ENCODE measurements around the gene RASSF1. TPM values are rescaled to one million over a fixed set of nuclear protein-coding genes. Genes with fewer than 3 reads are reported as not detected.
A peak's percentile ranks its signal among the peaks of the same experiment; 100 is the strongest.

Gene RASSF1
- total and polyA plus RNA-seq, 2 donors (not counting 3 experiments of a cell fraction or from before 2014, with no cell fraction given) = 31.9 to 59.7 TPM

GRCh38 chr3:50303013-50303815, 37.4 kb downstream of the RASSF1 start, which contains the start of gene HYAL1:
HYAL1 (minus strand) TSS chr3:50303574; CDS start chr3:50302956, 618 bp downstream.
- no peaks in the 10 kb centered on the region for H4K20me1 ChIP-seq (replicated peaks; ENCODE audit: control insufficient read depth, extremely low read depth, insufficient read depth, low read length)
- POLR2A ChIA-PET = no interaction called here
- no peaks in the 10 kb centered on the region for H3K36me3 ChIP-seq (ENCODE audit: control insufficient read depth in 2 of 2, extremely low read depth in 1 of 2, insufficient read depth in 2 of 2, low read length in 2 of 2)
- BruUV-seq (replicated peaks) = no TSS peak
- dilution Hi-C loops (cut with MboI; ENCODE audit: extremely low pct_ligation_motif_present, low sequenced_read_pairs) (no loop called here), intact Hi-C loops (cut with micrococcal nuclease) (no loop called here)
- no peak within 1 kb of the TSS for H3K4me3 ChIP-seq (replicated peaks in 1 of 3; ENCODE audit: insufficient read depth in 1 of 3, low read depth in 1 of 3, low read length in 3 of 3)
- TF ChIP-seq POLR2AphosphoS5 (IDR thresholded peaks at IDR 0.05; ENCODE audit: insufficient read depth, low read depth, low read length) (peak; percentile 25), MYC (IDR thresholded peaks at IDR 0.05; ENCODE audit: low read depth, low read length) (no peak), CTCF (IDR thresholded peaks at IDR 0.05; ENCODE audit: extremely low read depth in 1 of 2, insufficient read depth in 1 of 2, low read depth in 1 of 2, low read length in 2 of 2) (peak in 1 of 2 donors; percentile 10), POLR2A (IDR thresholded peaks at IDR 0.05; ENCODE audit: low read depth, low read length) (no peak), GATA2 (IDR thresholded peaks at IDR 0.05; ENCODE audit: insufficient read depth, insufficient read length, low read depth, low read length) (no peak), FOS (IDR thresholded peaks at IDR 0.05; ENCODE audit: borderline replicate concordance, insufficient read depth, low read length) (no peak), JUN (IDR thresholded peaks at IDR 0.05; ENCODE audit: borderline replicate concordance, insufficient read depth, insufficient read length, low read depth) (no peak), EZH2 (IDR thresholded peaks at IDR 0.05; ENCODE audit: borderline replicate concordance, low read depth, low read length, severe bottlenecking) (no peak), MAX (IDR thresholded peaks at IDR 0.05; ENCODE audit: insufficient read depth, insufficient read length) (no peak)
- peaks cover 23% of the 10 kb centered on the region for H3K4me1 ChIP-seq (ENCODE audit: control insufficient read depth, extremely low read depth, insufficient read depth, low read length)
- CTCF ChIA-PET = interaction anchor here (0.6 to 6.6 kb wide), 3 partner anchors 15 to 77 kb away, joined by 3 to 48 read pairs (median 3); partner anchors contain the start of gene HYAL2
- DNase-seq (ENCODE audit: low read depth, low spot score) (no peak), FAIRE-seq (no peak)
- H3K79me2 ChIP-seq (ENCODE audit: control insufficient read depth, insufficient read depth, low read length) = no peaks in the 10 kb centered on the region
- no peak within 1 kb of the TSS for H2AFZ ChIP-seq (ENCODE audit: low read depth, low read length)
- no peak within 1 kb of the TSS for H3K9ac ChIP-seq (replicated peaks; ENCODE audit: extremely low read depth, insufficient read depth, low read length)
- H3K9me1 ChIP-seq (replicated peaks; ENCODE audit: control insufficient read depth, extremely low read depth, insufficient read depth, low read length) = no peaks in the 10 kb centered on the region
- no peaks in the 10 kb centered on the region for H3K9me3 ChIP-seq (replicated peaks; ENCODE audit: control insufficient read depth, insufficient read depth, low read length)
- H3K27ac ChIP-seq (ENCODE audit: insufficient read depth, low read depth, low read length) = no peak within 1 kb of the TSS
- H3K4me2 ChIP-seq (ENCODE audit: insufficient read depth, low read length) = no peak within 1 kb of the TSS
- no peaks in the 10 kb centered on the region for H3K27me3 ChIP-seq (ENCODE audit: control insufficient read depth in 2 of 2, insufficient read depth in 2 of 2, low read length in 2 of 2)

All from endothelial cell of umbilical vein (primary cell).